ENCODE measurements around the gene SCARB1. TPM values are rescaled to one million over a fixed set of nuclear protein-coding genes. Genes with fewer than 3 reads are reported as not detected.

Gene SCARB1
- total RNA-seq, 1 donor, result 28.0 TPM

GRCh38 chr12:124847113-124848074, 16.3 kb downstream of the SCARB1 start:
- DNase-seq (ENCODE audit: low read depth in 2 of 3, low spot score in 2 of 3), result no peak

- DNase-seq (ENCODE audit: low read depth in 2 of 3, low spot score in 2 of 3), result no peak
Measured at GRCh38 chr12:124844411-124845397, 19.0 kb downstream of the SCARB1 start.

GRCh38 chr12:124842800-124843510, 20.7 kb downstream of the SCARB1 start:
- no peak for DNase-seq (ENCODE audit: low read depth in 2 of 3, low spot score in 2 of 3)

- DNase-seq (ENCODE audit: low read depth in 2 of 3, low spot score in 2 of 3), result no peak
Measured at GRCh38 chr12:124842073-124842749, 21.5 kb downstream of the SCARB1 start.

GRCh38 chr12:124841558-124841945, 22.1 kb downstream of the SCARB1 start:
- DNase-seq (ENCODE audit: low read depth in 2 of 3, low spot score in 2 of 3), result no peak

- DNase-seq (ENCODE audit: low read depth in 2 of 3, low spot score in 2 of 3), result no peak
Measured at GRCh38 chr12:124837958-124838803, 25.5 kb downstream of the SCARB1 start.

GRCh38 chr12:124837249-124837897, 26.3 kb downstream of the SCARB1 start:
- no peak for DNase-seq (ENCODE audit: low read depth in 2 of 3, low spot score in 2 of 3)

GRCh38 chr12:124836759-124837158, 26.9 kb downstream of the SCARB1 start:
- no peak for DNase-seq (ENCODE audit: low read depth in 2 of 3, low spot score in 2 of 3)

GRCh38 chr12:124835656-124836410, 27.8 kb downstream of the SCARB1 start:
- DNase-seq (ENCODE audit: low read depth in 2 of 3, low spot score in 2 of 3), result no peak

- DNase-seq (ENCODE audit: low read depth in 2 of 3, low spot score in 2 of 3), result no peak
Measured at GRCh38 chr12:124834822-124835221, 28.8 kb downstream of the SCARB1 start.

- DNase-seq (ENCODE audit: low read depth in 2 of 3, low spot score in 2 of 3), result no peak
Measured at GRCh38 chr12:124833693-124834122, 30.0 kb downstream of the SCARB1 start.

GRCh38 chr12:124832856-124833255, 30.8 kb downstream of the SCARB1 start:
- no peak for DNase-seq (ENCODE audit: low read depth in 2 of 3, low spot score in 2 of 3)

- no peak for DNase-seq (ENCODE audit: low read depth in 2 of 3, low spot score in 2 of 3)
Measured at GRCh38 chr12:124831590-124831989, 32.1 kb downstream of the SCARB1 start.

- no peak for DNase-seq (ENCODE audit: low read depth in 2 of 3, low spot score in 2 of 3)
Measured at GRCh38 chr12:124830306-124830705, 33.4 kb downstream of the SCARB1 start.

- no peak for DNase-seq (ENCODE audit: low read depth in 2 of 3, low spot score in 2 of 3)
Measured at GRCh38 chr12:124829708-124830304, 33.9 kb downstream of the SCARB1 start.

- no peak for DNase-seq (ENCODE audit: low read depth in 2 of 3, low spot score in 2 of 3)
Measured at GRCh38 chr12:124829008-124829707, 34.5 kb downstream of the SCARB1 start.
